GM21619 (cell line): ENCODE measurements around the gene MMP24OS.
"Not testable (repeated sequence)": the region's sequence is repeated elsewhere in the genome, so short reads cannot be mapped to it uniquely, and the experiment has no call there.

ENCODE experiments used
- ATAC-seq: cut with Tn5 transposase; IDR thresholded peaks from one replicate; pipeline ENCODE4 v1.9.1; 2021; ENCODE audit not compliant: unreplicated experiment

MMP24OS gene

DNA sequence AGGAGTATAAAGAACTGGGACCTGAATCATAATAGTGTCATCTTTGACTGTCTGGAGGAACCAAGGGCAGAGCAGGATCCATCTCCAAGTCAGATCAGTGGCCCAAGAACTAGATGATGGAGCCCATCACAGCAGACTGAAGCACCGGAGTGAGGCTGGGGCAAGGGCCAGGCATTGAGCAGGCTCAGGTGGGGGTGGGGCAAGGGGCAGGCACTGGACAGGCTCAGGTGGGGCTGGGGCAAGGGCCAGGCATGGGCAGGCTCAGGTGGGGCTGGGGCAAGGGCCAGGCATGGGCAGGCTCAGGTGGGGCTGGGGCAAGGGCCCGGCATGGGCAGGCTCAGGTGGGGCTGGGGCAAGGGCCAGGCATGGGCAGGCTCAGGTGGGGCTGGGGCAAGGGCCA lies 25.3 kb downstream of the MMP24OS start:
- not testable (repeated sequence) for ATAC-seq

DNA sequence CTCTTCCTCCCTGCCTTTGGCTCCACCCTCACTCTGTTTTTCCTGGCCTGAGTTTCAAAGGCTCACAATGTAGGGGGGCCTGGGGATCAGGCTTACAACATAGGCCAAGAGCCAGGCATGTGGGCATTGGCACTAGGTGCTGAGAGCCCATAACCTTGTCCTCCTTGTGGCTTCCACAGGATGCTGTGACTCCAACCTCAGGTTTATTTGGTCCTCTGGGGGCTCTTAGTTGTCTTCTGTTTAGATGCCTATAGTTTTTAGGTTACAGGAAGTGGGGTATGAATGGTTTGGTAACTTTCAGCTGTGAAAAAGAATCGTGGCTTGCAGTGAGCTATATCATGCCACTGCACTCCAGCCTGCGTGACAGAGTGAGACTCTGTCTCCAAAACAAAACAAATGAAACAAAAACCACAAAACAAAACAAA lies 25.9 kb downstream of the MMP24OS start:
- peak; percentile 79 for ATAC-seq

DNA sequence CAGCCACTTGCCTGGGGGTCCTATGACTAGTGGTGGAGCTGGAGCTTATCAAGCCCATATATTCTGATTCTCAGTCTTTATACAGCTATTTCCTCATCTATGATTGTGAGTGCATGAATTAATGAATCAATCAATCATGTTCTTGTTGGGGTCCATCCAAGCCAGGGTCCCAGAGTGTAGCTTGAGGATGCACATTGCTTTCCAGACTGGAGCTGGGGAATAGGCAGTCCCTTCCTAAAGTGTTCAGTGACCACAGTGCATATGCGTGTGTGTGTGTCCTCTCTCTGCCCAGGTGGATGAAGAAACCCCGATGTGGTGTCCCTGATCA lies 26.3 kb downstream of the MMP24OS start:
- no peak for ATAC-seq

DNA sequence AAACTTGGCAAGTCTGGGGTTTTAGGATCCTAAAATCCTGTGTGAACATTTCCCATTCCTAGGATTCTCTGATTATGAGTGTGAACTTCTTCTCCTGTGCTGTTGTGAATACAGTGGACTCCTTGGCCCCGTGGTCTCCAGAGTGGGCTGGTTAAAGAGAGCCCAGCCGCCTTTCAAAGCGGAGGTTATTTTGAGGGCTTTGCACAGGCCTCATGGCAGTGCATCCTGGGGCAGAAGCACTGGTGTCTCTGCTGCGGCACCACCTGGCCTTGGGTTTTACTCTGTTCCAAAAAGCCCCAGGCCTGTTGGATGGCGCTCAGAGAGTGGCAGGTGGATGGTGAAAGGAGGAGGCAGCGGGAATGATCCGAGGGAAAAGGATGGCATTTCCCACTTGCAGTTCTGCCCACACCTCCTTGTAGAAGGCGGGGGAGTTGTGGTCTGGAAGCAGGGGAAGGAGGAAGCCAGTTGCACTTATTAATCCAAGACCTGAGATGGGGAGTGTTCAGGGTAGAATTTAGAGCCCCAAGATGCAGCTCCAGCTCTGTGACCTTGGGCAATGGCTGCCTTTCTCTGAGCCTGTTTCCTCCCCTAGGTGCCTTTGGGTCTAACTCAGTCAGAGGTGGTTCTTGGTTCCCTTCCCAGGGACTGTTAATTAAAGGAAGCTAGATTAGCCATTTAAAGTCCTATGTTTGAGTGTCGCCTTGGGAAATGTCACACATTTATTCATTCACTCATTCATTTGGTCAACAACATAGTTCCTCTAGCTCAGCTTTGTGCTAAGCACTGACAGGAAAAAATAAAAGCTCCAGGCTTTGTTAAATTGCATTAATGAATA lies 29.1 kb downstream of the MMP24OS start:
- no peak for ATAC-seq

- no peak for ATAC-seq
These were observed 31.2 kb downstream of the MMP24OS start for GRCh38 chr20:35246723-35247122.

DNA sequence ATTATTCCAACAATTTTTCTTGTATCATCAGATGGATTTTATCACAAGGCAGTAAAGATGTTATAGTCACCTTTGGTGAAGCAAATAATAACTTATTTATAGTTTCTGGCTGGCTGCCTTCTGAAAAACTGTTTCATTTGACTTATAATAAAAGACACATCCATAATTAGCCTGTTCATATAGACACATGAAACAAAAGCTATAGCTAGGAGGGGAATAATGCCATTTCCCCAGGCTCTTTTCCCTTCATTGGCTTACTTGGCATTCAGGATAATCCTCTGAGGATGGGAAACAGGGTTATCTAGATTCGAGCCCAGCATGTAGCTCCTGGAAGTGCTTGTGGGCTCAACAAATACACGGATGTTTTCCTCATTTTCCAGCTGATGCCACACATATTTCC lies 33.9 kb downstream of the MMP24OS start:
- no peak for ATAC-seq

DNA sequence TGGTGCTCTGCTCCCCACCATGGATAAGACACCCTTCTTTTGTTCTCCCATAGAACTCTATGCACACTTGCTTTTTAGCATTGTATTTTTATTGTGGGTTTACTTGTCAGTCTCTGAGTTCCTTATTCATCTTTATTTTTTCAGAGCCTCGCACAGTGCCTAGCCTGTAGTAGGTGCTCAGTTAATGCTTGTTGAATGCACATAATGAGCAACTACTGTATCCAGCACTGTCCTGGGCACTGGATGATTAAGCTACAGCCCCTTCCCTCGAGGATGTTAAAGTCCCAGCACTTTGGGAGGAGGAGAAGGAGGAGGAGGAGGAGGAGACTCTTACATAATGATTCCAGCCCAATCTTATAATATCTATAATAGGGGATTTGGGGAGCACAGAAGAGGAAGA lies 34.6 kb downstream of the MMP24OS start:
- no peak for ATAC-seq

DNA sequence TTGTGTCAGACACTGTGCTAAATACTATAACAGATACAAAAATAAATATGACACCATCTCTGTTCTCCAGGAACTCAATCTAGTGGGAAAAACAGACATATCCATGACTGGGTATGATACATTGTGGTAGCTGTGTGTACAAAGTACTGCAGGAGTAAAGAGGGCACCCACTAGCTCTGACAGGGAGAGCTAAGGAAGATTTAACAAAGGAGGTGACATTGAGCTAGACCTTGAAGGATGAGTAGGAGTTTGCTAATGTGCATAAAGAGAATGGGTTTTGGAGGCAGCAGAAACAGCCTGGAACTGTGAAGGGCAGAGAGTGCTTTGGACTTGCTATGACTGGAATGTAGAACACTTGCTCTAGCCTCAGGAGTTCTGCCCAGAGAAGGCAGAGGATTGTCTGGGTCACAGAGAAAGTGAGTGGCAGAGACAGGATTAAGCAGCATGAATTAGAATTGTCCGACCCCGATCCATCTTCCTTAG lies 37.1 kb downstream of the MMP24OS start:
- no peak for ATAC-seq

DNA sequence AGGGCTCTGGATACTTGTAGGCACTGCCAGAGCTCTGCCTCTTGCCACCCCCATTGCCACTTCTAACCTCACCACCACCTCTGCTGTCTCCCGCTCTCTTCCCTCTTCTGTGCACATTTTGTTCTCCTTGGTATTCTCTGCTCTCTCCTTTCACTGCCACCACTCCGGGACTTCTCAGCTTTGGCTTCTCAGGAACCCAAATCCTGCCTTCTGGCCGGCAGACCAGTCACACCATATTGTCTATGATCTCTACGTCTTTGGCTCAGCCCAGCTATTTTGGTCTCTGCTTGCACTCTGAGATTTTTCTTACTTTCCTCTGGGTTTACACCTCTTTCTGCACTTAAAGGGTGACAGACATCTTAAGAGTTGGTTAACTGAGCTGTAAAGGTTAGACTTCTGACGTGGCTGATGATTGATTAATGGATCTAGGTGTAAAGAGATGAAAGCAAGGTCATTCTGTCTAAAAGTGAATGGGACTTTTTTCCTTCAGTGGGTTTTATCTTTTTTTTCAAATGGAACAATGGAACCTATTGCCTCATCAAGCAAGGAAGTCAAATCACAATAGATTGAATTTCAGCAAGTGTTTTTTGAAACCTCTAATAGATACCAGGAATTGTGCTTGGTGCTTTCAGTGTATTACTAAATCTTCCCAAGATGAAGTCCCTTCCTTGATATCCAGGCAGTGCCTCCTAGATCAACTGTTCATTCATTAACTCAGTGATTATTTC lies 37.7 kb downstream of the MMP24OS start:
- ATAC-seq, result no peak

DNA sequence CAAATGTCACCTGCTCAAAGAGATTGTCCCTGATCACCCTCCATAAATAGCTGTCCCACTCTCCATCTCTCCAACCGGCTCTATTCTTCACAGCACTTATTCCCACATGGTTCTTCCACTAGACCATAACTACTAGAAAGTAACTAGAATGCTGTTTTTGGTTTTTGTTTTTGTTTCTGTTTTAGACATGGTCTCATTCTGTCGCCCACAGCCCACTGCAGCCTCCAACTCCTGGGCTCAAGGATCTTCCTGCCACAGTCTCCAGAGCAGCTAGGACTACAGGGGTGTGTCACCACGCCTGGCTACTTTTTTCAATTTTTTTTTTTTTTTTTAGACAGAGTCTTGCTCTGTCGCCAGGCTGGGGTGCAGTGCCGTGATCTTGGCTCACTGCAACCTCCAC lies 39.2 kb downstream of the MMP24OS start:
- no peak for ATAC-seq

GRCh38 chr20:35238170-35238569 lies 39.8 kb downstream of the MMP24OS start:
- ATAC-seq, result no peak

- ATAC-seq, result no peak
These were observed 40.4 kb downstream of the MMP24OS start for GRCh38 chr20:35237486-35237885.

- no peak for ATAC-seq
These were observed 42.0 kb downstream of the MMP24OS start for GRCh38 chr20:35235881-35236280.

- no peak for ATAC-seq
These were observed 45.3 kb downstream of the MMP24OS start for GRCh38 chr20:35232575-35232974.

DNA sequence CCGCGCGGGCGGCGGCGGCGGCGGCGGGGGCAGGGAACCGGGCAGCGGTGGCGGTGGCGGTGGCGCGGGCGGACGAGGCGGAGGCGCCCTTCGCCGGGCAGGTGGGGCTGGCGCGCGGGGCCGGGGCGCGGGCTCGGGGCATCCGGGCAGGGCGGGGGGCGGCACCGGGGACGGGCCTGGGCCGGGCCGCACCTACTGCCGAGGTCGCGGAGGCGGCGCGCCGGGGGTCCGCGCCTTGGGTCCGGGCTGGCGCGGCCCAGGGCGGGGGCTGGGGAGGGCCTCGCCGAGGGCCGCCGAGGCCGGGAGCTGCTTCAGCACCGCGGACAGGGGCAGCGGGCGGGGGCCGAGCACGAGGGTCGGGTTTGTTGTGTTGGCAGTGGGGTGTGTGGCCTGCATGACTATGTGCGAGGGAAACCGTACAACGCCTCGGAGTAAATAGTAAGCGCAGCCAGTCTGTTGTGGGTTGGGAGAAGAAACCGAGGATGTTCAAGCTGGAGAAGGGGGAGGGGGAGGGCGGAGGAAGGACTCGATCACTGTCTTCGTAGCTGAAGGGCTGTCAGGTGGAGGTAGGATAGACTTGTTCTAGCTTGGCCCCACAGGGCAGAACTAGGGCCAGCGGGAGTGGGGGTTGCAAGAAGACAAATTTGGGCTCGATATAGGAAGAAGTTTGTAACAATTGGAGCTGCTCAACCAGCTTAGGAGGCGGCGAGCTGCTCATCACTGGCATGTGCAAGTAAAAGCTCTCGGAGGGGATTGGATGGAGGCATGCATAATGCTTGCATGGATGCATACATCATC lies 50.8 kb downstream of the MMP24OS start:
- no peak for ATAC-seq
